ENCODE data around the gene CLPTM1L.

GRCh38 chr5:1338506-1339070, 6.3 kb downstream of the CLPTM1L start:
- TF ChIP-seq CTCF (IDR thresholded peaks at IDR 0.05) (no peak), ZFX (IDR thresholded peaks at IDR 0.05; ENCODE audit: borderline replicate concordance) (no peak)
